Activated T-cell treated with anti-CD3 and anti-CD28 coated beads, Interleukin-2, amount 50 U/mL, for 4 hours (primary cell): ENCODE data around the gene SEC61A2. TPM values are rescaled to one million over a fixed set of nuclear protein-coding genes. Genes with fewer than 3 reads are reported as not detected.

ENCODE experiments used
- total RNA-seq, 3 donors: library from RNA; stranded (reverse); gene quantifications; one replicate each; pipeline ENCODE4 v1.2.1, GENCODE V29; 2021

Gene SEC61A2
- total RNA-seq, 3 donors from 2014 or later = 6.3 to 9.5 (median 9.4) TPM

Other genes starting within 250 kb of the SEC61A2 start
- 10 to 100 TPM; 26.1 to 31.0 (median 30.3) TPM for gene UPF2, start 86.9 kb upstream of the SEC61A2 start, total RNA-seq
- 1 to 10 TPM; 5.7 to 7.4 (median 6.1) TPM for gene DHTKD1, start 60.7 kb upstream of the SEC61A2 start, total RNA-seq
- gene NUDT5, start 66.2 kb downstream of the SEC61A2 start, total RNA-seq = 100 to 1,000 TPM; 104 to 109 (median 105) TPM
- 100 to 1,000 TPM; 155 to 187 (median 158) TPM for gene CDC123, start 66.5 kb downstream of the SEC61A2 start, total RNA-seq
- 1 to 10 TPM; 6.3 to 7.8 (median 6.7) TPM for gene CAMK1D, start 219.9 kb downstream of the SEC61A2 start, total RNA-seq